Heart left ventricle (tissue), 13 donors: ENCODE measurements around the gene ITGA7.

Source experiments
- POLR2A ChIP-seq, 2 donors: fragments of 450-650 bp; IDR thresholded peaks; one replicate each; pipeline ENCODE4 v1.6.1; 2017; ENCODE audit warnings: antibody characterized with exemption in 2 of 2, mild to moderate bottlenecking in 2 of 2, moderate library complexity in 2 of 2
- TF ChIP-seq, protein P1 (sequence below), 12 donors: fragments of 200-600 bp; sonication (generic) in 4 of 12; IDR thresholded peaks; one replicate each; pipeline versions ENCODE4 v1.5.0 to v1.8.0; 2018 to 2022; ENCODE audit warnings: antibody characterized with exemption in 12 of 12, mild to moderate bottlenecking in 5 of 12
- donor health status: ischemic (EF 13 %, LVEDD 7.1; RV severe dilation, severe dysfunction).
- donor health status: DM: no; HTN: yes; CAD: no.
- donor health status: DM: no; HTN: no; CAD: no.
- donor health status: ischemic (EF 25% LVEDD 6.9; RV normal size, moderate dysfunction).
- donor health status: ischemic (EF 25% LVEDD 5.7; RV mildly dilated, moderate dysfunction).
- donor health status: ischemic (EF 35%, LVEDD 5.7; RV mildly dilated, moderate dysfunction).
- donor health status: nonischemic (EF 11% LVEDD 7.7; RV severe dilation, severe dysfunction).
- donor health status: DM: yes; HTN: yes; CAD: no.
- donor health status: PGD.
- donor health status: ischemic (EF 29% LVEDD 5.4; RV normal size, mild dysfunction).
- donor health status: nonischemic (EF 23%, LVEDD 6.1; RV moderate dilation, normal function).

DNA sequence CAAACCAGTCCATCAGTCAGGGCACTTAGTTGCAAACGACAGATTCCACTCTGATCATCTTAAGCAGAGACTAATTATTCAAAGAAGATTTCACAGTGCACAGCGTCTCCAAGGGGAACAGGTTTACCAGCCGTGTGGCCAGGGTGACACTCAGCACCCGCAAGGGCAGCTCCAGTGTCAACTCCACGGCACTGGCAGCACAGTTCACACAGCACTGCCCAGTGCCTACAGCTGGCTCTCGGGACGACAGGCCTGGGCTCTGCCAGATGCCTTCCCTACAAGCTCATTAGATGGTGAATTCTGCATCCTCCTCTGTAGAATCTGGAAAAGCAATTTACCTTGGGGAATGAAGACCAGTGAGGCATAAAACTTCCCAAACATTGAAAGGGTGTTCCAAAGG, 66.1 kb downstream of the ITGA7 start:
- TF ChIP-seq POLR2A (IDR thresholded peaks at IDR 0.05): no peak
- TF ChIP-seq, protein P1, sequence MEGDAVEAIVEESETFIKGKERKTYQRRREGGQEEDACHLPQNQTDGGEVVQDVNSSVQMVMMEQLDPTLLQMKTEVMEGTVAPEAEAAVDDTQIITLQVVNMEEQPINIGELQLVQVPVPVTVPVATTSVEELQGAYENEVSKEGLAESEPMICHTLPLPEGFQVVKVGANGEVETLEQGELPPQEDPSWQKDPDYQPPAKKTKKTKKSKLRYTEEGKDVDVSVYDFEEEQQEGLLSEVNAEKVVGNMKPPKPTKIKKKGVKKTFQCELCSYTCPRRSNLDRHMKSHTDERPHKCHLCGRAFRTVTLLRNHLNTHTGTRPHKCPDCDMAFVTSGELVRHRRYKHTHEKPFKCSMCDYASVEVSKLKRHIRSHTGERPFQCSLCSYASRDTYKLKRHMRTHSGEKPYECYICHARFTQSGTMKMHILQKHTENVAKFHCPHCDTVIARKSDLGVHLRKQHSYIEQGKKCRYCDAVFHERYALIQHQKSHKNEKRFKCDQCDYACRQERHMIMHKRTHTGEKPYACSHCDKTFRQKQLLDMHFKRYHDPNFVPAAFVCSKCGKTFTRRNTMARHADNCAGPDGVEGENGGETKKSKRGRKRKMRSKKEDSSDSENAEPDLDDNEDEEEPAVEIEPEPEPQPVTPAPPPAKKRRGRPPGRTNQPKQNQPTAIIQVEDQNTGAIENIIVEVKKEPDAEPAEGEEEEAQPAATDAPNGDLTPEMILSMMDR (IDR thresholded peaks at IDR 0.05): no peak
